ENCODE measurements around the gene DNAH8.

- TF ChIP-seq CTCF (IDR thresholded peaks at IDR 0.05), result no peak
- TF ChIP-seq POLR2A (IDR thresholded peaks at IDR 0.05; ENCODE audit: low read depth), result no peak
These were observed 82.3 kb downstream of the DNAH8 start for GRCh38 chr6:38797391-38797790.

Data from esophagus muscularis mucosa (tissue), 3 donors.